Measurements from ENCODE around the gene WDR18. TPM values are rescaled to one million over a fixed set of nuclear protein-coding genes. Genes with fewer than 3 reads are reported as not detected.
A peak's percentile ranks its signal among the peaks of the same experiment; 100 is the strongest.
"Not testable (repeated sequence)": the region's sequence is repeated elsewhere in the genome, so short reads cannot be mapped to it uniquely, and the experiment has no call there.

The WDR18 gene
- total RNA-seq, 1 experiment from 2014 or later = 94.7 TPM

DNA sequence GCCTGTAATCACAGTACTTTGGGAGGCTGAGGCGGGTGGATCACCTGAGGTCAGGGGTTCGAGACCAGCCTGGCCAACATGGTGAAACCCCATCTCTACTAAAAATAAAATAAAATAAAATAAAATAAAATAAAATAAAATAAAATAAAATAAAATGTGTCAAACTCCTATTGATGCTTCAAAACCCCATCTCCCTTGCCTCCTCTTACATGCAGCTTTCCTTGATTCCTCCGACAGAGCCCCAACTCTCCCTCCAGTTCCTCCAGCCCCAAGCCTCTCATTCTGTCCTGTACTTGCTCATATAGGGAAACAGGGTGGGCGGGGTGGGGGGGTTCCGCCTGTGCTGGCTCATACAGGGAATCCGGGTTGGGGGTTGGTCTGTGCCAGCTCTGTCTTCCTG is 40.9 kb downstream of the WDR18 start:
- not testable (repeated sequence) for H2AFZ ChIP-seq (ENCODE audit: low read length); H2BK20ac ChIP-seq (ENCODE audit: low read depth, low read length, poor library complexity, severe bottlenecking); H3K36me3 Mint-ChIP-seq (ENCODE audit: insufficient read depth in 1 of 3, low read depth in 3 of 3); H3T11ph ChIP-seq (ENCODE audit: low read length); H3K9me3 ChIP-seq (ENCODE audit: control insufficient read depth, low read depth, low read length); H3K9ac ChIP-seq (ENCODE audit: extremely low read depth, insufficient read length, low read length); H3K56ac ChIP-seq (ENCODE audit: insufficient read length, low read depth, low read length); H3K4me2 ChIP-seq (ENCODE audit: insufficient read depth, insufficient read length, low read length); H3K27me3 Mint-ChIP-seq (ENCODE audit: low read depth); H3K23ac ChIP-seq (ENCODE audit: insufficient read length, low read depth, low read length); H3K4ac ChIP-seq (ENCODE audit: low read depth, low read length); H3K4me1 ChIP-seq (ENCODE audit: insufficient read depth, low read length); H3K27me3 ChIP-seq (ENCODE audit: insufficient read depth, low read length); H2BK120ac ChIP-seq (ENCODE audit: low read depth, low read length, poor library complexity, severe bottlenecking); H3K18ac ChIP-seq (ENCODE audit: insufficient read length, low read depth, low read length); H2BK5ac ChIP-seq (ENCODE audit: insufficient read length, low read length); H3K79me1 ChIP-seq (ENCODE audit: insufficient read depth, low read depth, low read length, poor library complexity, severe bottlenecking); H3K14ac ChIP-seq (ENCODE audit: insufficient read depth, low read length); H3K27ac ChIP-seq (ENCODE audit: insufficient read length, low read depth, low read length); H2BK15ac ChIP-seq (ENCODE audit: low read depth, low read length); H4K91ac ChIP-seq (ENCODE audit: insufficient read length, low read depth, low read length); H2BK12ac ChIP-seq (ENCODE audit: insufficient read length, low read depth, low read length); DNase-seq; H3K9me3 Mint-ChIP-seq; H2AK5ac ChIP-seq (ENCODE audit: insufficient read length, low read length); H4K8ac ChIP-seq (replicated peaks; ENCODE audit: insufficient read length, low read depth, low read length); H4K20me1 ChIP-seq (ENCODE audit: control insufficient read depth, insufficient read depth, insufficient read length); H4K5ac ChIP-seq (ENCODE audit: insufficient read length, low read depth, low read length)
- Histone ChIP-seq H3K79me2 (ENCODE audit: insufficient read depth, low read length) (peaks cover 19% of the 10 kb centered on the region; the same call in 1 of the 2 replicates), H3K23me2 (ENCODE audit: insufficient read length, low read depth, low read length, poor library complexity, severe bottlenecking) (peaks cover 21% of the 10 kb centered on the region)
- WGBS (ENCODE audit: extremely low coverage, insufficient read length, low lambda C conversion rate) = no CpG with 5 or more reads among the region's 6 CpGs
- peak overlapping the region in 2 of 3 experiments; percentile 78 to 83; a peak in 3 of 7 replicates for H3K27ac Mint-ChIP-seq
- H3K4me3 Mint-ChIP-seq = peak overlapping the region in 1 of 2 experiments; percentile 57; a peak in 2 of 5 replicates
- H3K4me1 Mint-ChIP-seq = peaks cover 4 to 22% of the 10 kb centered on the region in 2 experiments; a peak in 3 of 4 replicates

All from H9 (cell line).